Stimulated activated CD8-positive, alpha-beta memory T cell treated with anti-CD3 and anti-CD28 coated beads, Interleukin-2, amount 100 ng/mL, for 48 hours (primary cell): ENCODE data around the gene WNT3A.

ENCODE experiments used
- DNase-seq, 2 donors: peaks; one replicate each; pipeline ENCODE4 v3.0.0-alpha.2; 2020; ENCODE audit warnings: low read depth in 2 of 2

WNT3A gene

DNA sequence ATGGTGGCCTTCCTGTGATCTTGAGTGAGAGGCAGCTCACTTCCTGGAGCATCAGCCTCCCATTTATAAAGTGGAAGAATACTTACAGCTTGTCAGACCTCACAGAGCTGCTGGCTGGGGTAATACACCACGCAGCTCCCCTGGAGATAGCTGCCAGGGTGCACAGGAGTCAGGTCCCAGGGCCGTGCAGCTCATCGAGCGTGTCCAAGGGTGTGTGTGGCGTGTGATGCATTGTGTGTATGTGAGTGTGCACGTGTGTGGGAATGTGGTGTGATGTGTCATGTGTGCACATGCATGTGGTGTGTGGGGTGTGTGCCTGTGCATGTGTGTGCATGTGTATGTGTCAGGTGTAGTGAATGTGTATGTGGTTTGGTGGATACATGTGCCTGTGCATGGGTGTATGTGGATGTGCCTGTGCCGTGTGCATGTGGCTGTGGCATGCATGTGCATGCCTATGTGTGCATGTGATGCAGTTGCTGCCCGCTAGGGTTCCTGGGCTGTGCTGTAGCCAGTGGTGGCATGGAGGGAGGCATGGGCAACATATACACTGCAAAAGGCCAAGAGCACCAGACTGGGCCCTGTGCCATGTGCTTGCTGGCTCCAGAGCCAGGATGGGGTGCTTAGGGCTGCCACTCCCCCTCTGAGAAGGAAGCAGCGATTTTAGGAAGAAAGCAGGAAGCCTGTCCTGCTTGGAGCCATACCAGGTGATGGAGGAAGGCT lies 24.6 kb downstream of the WNT3A start:
- DNase-seq, result no peak

DNA sequence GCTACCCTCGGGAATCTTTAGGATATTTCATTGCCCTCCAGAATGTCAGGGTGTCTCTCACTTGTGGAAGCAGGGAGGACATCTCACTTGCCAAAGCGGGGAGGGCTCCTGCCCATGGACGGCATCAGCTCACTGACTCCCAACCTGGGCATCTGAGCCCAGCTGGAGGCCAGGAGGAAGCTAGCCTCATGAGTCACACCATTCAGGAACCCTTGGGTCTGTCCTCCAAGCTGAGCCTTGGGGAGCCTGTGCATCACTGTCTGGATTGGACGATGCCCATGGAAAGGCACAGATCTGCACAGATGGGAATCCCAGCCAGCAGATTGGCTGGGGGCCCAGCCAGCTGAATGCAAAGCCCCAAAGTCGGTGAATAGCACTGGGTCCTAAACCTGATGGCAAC lies 25.2 kb downstream of the WNT3A start:
- DNase-seq, result no peak

DNA sequence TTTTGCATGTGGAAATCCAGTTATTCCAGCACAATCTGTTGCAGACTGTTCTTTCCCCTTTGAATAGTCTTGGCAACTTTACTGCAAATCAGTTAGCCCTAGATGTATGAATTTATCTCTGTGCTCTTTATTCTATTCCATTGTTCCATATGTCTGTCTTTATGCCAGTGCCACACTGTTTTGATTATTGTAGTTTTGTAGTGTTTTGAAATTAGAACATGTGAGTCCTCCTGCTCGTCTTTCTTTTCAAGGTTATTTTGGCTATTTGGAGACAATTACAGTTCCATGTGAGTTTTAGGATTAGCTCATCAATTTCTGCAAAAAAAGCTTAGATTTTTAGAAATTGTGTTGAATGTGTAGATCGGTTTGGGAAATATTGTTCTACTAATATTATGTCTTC lies 26.6 kb downstream of the WNT3A start:
- DNase-seq, result no peak

DNA sequence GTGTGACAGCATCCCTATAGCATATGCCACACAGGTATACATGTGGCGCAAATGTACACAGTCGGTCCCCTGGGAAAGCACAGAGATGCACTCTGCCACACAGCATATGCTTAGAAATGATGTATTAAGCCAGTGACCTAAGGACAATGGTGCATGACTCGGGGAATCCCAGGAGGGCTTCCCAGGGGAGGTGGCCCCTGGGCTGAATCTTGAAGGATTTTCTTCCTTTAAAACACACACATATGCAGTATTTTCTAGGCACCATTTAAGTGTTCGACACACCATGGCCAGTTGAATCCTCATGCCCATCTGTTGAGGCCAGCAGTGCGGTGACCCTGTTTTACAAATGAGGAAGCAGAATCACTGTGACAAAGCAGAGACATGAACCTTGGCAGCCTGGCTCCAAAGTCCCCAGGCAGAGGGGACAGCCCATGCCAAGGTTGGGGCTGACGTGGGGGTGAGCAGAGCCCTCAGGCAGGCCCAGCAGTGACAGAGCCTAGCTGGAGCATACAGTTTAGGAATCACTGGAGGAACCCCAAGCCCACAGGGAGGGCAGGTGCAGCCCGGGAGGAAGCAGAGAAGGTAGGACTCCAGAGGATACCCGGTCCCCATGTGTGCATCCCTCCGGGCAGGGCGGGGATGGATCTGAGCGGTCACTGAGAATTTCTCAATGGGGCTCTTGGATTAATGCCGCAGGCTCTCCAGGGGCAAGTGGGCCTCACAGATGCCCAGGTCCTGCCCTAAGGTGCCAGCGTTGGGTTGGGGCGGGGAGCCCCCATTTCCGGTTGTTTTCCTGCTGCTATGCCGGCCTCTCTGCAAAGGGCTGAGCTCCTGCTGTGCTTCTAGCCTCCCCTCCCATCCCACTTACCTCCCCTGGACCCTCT lies 28.4 kb downstream of the WNT3A start:
- no peak for DNase-seq

GRCh38 chr1:228035844-228036243 lies 29.0 kb downstream of the WNT3A start:
- DNase-seq, result no peak

- no peak for DNase-seq
Observed at GRCh38 chr1:228036701-228037231, 30.0 kb downstream of the WNT3A start.

- peak; percentile 23 to 43 for DNase-seq
Observed at GRCh38 chr1:228037401-228038386, 30.9 kb downstream of the WNT3A start.

- no peak for DNase-seq
Observed at GRCh38 chr1:228038387-228039005, 31.7 kb downstream of the WNT3A start.

DNA sequence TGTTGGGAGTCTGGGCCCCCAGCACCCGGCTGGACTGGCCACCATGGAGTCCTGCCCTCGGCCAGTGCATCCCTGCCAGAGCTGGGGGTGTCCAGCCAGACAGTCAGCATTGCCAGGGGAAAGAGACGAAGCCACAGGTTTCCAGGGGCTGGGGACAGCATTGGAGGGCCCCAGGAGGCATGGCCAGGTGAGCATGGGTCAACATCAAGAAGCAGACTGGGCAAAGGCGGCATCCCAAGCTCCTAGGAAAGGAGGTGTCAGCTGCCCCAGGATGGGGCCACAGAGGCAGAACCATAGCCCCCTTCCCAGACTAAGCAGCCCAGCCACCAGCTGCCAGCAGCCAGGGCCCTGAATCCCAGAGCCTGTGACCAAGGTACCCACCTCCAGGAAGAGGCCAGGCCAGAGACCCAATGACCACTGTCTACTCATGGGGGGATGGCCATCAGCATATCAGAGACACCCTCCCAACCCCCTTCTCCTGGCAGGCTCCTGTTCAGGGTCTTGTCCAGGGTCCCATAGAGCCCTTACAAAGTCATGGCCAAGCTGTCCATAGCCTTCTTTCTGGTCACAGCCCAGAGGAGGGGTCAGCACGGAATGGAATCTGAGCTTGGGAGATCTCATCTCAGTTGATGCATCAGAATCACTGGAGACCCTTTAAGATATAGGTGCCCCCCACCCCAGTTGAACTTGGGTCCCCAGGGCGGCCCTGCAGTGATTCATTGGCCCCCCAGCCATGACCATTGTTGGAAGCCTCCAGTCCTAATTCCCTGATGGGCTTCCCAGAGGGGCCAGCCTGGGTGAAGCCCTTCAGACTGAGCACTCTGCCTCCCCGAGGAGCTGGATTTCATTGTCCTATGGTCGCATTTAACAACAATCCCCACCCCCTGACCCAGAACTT lies 32.5 kb downstream of the WNT3A start:
- no peak for DNase-seq

- no peak for DNase-seq
Observed at GRCh38 chr1:228039986-228040385, 33.2 kb downstream of the WNT3A start.

DNA sequence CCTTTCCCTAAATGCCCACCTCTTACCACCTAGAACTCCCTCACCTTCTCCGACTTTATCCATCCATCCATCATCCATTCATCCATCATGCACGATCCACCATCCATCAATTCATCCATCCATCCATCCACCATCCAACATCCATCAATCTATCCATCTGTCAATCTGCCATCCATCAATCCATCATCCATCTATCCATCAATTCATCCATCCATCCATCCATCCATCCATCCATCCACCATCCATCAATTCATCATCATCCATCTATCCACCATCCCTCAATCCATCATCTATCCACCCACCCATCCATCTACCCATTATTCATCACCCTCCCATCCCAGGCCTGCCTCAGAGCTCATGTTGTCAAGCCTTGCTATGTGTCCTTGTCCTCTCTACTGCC lies 34.5 kb downstream of the WNT3A start:
- no peak for DNase-seq

DNA sequence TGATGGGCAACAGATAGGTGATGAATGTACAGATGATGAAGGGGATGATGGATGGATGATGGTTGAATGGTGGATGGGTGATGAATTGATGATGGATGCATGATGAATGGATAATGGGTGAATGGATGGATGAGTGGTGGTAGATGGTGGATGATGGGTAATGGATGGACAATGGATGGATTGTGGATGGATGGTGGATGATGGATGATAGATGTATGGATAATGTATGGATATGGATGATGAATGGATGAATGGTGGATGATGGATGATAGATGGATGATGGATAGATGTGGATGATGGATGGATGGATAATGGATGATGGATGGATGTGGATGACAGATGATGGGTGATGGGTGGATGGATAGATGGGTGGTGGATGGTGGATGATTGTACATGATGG lies 35.7 kb downstream of the WNT3A start:
- DNase-seq, result no peak

DNA sequence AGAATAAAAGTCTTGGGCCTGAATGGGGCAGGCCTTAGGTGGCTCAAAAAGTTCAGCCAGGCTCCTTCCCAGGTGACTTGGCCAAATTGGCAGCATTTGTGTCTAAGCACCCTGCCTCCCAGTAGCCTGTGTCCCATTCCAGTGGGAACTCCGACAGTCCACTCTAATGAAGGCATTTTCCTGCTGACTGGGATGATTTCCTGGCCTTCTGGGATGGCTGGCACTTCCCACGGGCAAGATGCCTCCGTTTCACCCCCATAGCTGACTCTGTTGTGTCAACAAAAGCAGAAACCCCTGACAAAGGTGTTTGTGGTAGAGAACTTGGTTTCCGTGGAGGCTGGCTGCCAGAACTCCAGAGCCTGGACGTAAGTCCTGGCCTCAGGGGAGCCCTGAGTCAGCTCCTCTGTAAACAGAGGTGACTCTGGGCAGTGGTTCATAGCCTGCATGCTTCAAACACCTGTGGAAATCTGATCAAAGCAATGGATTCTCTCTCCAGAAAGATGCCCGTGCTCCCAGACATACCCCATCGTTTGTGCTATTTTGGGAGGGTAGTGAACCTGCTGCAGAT lies 36.6 kb downstream of the WNT3A start:
- no peak for DNase-seq

GRCh38 chr1:228044961-228045360 lies 38.2 kb downstream of the WNT3A start:
- DNase-seq, result no peak

DNA sequence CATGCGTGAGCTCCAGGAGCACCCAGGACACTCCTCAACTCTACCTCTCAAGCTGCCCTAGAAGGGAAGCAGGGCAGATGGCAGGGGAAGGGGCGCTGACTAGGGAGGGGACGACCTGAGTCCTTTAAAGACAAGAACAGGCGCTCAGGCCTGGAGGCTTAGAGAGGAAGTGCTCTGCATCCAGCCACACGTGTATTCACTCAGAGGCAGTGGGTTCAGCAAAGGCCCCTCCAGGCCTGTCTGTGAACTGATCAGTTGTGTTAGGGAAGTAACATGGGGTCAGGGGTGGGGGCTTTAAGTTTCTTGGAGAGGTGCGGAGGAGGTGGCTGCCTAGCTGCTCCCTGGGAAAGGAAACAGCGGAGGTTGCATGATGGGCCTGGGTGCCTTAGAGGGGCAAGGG lies 38.6 kb downstream of the WNT3A start:
- no peak for DNase-seq

DNA sequence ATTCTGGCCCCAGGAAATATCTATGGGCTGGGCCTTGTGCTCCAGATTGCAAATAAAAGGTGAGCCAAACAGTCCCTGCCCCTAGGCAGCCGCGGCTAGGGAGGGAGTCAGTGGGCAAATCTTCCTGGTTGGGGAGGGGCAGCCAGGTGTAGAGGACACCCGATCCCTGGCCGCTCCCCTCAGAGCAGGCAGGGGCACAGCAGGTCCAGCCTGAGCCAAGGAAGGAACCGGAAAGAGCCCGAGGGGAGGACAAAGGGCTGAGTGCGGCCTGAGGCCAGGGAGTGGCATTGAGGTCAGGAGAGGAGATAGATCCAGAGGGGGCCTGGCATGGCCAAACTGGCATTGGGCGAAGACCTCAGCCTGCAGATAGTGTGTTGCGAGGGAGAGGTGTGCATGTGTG lies 39.1 kb downstream of the WNT3A start:
- DNase-seq, result no peak

- DNase-seq, result no peak
Observed at GRCh38 chr1:228046421-228047182, 39.8 kb downstream of the WNT3A start.

GRCh38 chr1:228047183-228047466 lies 40.3 kb downstream of the WNT3A start:
- DNase-seq, result no peak

DNA sequence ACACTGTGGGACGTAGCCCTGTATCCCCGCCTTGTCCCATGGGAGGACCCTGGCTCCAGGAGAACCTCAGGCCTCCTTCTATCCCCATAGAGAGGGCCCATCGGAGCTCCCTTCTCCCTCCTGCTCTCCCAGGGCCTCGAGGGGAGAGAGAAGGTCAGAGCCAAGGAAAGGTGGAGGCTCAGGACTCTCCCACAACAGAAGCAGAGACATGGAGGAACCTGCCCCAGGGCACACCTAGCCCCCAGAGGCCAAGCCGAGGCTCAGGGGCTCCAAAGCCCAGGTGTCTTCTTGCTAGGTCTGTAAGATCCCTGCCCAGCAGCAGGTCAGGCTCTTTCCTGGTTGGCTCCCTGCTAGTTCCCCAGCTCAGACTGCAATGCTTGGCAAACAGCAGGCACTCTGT lies 41.3 kb downstream of the WNT3A start:
- no peak for DNase-seq
